Measurements from ENCODE around the gene DRD3. TPM values are rescaled to one million over a fixed set of nuclear protein-coding genes. Genes with fewer than 3 reads are reported as not detected.

DRD3 gene
- total and polyA plus RNA-seq, 8 donors = not detected

DNA sequence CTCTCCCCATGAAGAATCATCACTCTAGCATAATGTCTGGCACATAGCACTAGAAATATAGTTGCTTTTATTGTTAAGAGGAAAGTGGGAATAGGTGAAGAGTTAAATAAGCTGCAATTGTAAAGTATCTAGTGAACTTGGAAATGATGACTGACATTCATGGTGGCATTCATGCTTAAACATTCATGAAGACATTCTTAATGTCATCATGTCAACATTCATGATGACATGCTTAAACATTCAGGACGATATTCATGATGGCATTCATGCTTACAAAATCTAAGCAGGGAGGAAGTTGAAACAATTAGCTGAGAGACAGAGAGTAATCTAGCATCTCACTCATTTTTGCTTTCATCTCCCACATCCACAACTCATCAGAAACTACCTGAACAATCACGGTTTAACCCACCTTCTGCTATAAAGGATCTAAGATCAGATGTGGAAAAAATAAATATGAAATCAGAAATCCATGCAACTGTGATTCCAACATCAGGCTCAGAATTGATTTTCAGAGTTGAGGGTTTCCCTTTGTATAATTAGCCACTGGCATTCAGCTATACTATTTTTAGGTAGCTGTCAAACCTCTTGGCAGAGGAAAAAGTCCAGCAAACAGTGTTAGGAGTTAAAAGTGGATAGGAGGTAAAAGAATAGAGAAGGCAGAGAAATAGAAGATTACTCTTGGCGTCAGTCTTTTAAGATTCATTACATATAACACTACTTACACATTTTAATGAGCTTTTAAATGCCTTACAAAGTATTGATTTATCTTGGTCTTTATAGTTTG lies 3.5 kb downstream of the DRD3 start:
- H3K27me3 ChIP-seq = no peaks in the 10 kb centered on the region
- FAIRE-seq = no peak
- no peak for ATAC-seq
- no peak overlapping the region for H3K4me3 ChIP-seq
- intact Hi-C loops (cut with DNase I) = no loop called here
- no peak for DNase-seq
- no peak overlapping the region for H3K27ac ChIP-seq
- WGBS, 2 donors = 36 to 42% methylated on average over 3 of the region's 3 CpGs
- H3K4me1 ChIP-seq = no peaks in the 10 kb centered on the region
- no peaks in the 10 kb centered on the region for H3K9me3 ChIP-seq
- H3K36me3 ChIP-seq = no peaks in the 10 kb centered on the region
- TF ChIP-seq, protein P1, sequence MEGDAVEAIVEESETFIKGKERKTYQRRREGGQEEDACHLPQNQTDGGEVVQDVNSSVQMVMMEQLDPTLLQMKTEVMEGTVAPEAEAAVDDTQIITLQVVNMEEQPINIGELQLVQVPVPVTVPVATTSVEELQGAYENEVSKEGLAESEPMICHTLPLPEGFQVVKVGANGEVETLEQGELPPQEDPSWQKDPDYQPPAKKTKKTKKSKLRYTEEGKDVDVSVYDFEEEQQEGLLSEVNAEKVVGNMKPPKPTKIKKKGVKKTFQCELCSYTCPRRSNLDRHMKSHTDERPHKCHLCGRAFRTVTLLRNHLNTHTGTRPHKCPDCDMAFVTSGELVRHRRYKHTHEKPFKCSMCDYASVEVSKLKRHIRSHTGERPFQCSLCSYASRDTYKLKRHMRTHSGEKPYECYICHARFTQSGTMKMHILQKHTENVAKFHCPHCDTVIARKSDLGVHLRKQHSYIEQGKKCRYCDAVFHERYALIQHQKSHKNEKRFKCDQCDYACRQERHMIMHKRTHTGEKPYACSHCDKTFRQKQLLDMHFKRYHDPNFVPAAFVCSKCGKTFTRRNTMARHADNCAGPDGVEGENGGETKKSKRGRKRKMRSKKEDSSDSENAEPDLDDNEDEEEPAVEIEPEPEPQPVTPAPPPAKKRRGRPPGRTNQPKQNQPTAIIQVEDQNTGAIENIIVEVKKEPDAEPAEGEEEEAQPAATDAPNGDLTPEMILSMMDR (IDR thresholded peaks at IDR 0.05) = no peak

DNA sequence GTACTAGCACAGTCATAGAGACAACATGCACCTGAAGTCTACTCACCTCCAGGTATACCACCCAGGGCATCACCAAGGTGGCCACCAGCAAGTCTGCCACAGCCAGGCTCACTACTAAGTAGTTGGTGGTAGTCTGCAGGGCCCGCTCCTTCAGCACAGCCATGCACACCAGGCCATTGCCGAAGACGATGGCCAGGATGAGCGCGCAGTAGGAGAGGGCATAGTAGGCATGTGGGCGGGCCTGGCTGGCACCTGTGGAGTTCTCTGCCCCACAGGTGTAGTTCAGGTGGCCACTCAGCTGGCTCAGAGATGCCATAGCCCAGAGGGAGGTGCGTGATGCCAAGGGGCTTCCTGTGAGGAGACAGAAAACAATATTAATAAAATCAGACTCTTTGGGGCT lies 7.2 kb downstream of the DRD3 start:
- 82 to 90% methylated on average over 7 of the region's 7 CpGs for WGBS, 2 donors
- no peaks in the 10 kb centered on the region for H3K36me3 ChIP-seq
- no peak overlapping the region for H3K4me3 ChIP-seq
- no peaks in the 10 kb centered on the region for H3K9me3 ChIP-seq
- no peaks in the 10 kb centered on the region for H3K4me1 ChIP-seq
- TF ChIP-seq, protein P1 (IDR thresholded peaks at IDR 0.05) = no peak
- DNase-seq (peak in 1 of 6 donors; percentile 31), FAIRE-seq (no peak), ATAC-seq (no peak)
- intact Hi-C loops (cut with DNase I) = no loop called here
- H3K27me3 ChIP-seq = no peaks in the 10 kb centered on the region
- no peak overlapping the region for H3K27ac ChIP-seq

DNA sequence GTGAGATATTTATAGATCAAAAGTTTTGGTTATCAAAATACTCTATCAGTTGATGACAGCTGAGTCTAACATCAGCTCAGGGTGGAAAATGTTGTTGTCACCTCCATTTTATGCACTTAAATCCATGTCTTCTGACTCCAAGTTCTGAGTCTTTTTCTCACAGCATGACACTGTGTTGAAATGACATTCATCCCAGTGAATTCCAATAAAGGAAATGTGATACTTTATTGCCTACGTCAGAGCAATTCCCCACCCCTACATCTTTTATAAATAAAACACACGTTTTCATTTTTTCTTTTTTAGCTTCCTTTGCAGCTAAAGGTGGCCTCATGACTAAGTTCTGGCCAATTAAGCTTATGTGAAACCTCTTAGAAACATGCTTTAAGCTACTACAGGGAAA lies 10.7 kb downstream of the DRD3 start:
- no peak for ATAC-seq
- DNase-seq = no peak
- 27 to 32% methylated on average over 2 of the region's 2 CpGs for WGBS, 2 donors
- H3K4me3 ChIP-seq = no peak overlapping the region
- H3K27me3 ChIP-seq = no peaks in the 10 kb centered on the region
- no peaks in the 10 kb centered on the region for H3K4me1 ChIP-seq
- no peaks in the 10 kb centered on the region for H3K9me3 ChIP-seq
- no peaks in the 10 kb centered on the region for H3K36me3 ChIP-seq
- no peak overlapping the region for H3K27ac ChIP-seq
- intact Hi-C loops (cut with DNase I) = no loop called here
- no peak for FAIRE-seq
- TF ChIP-seq, protein P1 (IDR thresholded peaks at IDR 0.05) = no peak

DNA sequence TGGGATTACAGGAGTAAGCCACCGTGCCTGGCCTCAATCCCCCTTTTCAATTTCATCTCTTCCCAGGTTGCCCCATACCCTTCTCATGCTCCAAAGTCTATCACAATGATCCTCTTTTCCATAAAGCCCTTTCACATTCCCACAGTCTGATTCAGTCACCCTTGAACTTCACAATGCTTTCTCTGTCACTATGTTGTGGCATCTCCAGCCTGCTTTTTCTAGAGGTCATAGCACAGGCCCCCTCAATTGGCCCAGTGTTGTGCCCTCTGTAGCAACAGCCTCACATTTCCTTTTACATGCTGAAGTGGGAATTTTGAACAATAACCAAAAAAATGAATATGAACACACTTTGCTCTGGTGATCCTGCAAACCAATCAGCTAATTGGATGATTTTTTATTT lies 21.5 kb downstream of the DRD3 start:
- no peak for ATAC-seq
- Histone ChIP-seq H3K27ac (no peak overlapping the region), H3K4me1 (no peaks in the 10 kb centered on the region), H3K27me3 (no peaks in the 10 kb centered on the region), H3K4me3 (no peak overlapping the region), H3K9me3 (no peaks in the 10 kb centered on the region), H3K36me3 (no peaks in the 10 kb centered on the region)
- FAIRE-seq = no peak
- TF ChIP-seq, protein P1 (IDR thresholded peaks at IDR 0.05) = no peak
- 93 to 100% methylated on average over 1 of the region's 1 CpG for WGBS, 2 donors
- no peak for DNase-seq
- intact Hi-C loops (cut with DNase I) = no loop called here

DNA sequence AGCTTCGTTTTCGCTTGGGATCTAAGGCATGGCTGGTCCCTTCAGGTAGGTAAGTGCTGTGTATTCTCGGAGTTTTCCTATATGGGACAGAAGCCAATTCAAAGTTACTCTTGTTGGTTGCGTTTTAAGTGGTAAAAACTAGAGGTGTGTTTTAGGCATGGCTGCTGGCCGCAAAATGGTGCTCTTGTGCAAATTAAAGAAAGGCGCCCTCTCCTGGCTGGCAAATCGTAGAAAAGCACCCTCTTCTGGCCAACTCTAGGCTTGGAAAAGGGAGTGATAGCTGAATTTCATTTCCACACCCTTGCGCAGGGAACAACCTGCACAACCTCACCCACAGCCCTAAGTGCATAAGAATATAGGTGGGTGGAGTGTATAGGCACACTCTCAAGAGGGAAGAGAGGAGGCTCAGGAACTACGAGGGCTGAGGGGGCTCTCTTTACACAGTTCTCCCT lies 23.5 kb downstream of the DRD3 start:
- no peak for ATAC-seq
- H3K4me3 ChIP-seq = no peak overlapping the region
- H3K9me3 ChIP-seq = no peaks in the 10 kb centered on the region
- no peaks in the 10 kb centered on the region for H3K4me1 ChIP-seq
- H3K27ac ChIP-seq = no peak overlapping the region
- intact Hi-C loops (cut with DNase I) = no loop called here
- H3K27me3 ChIP-seq = no peaks in the 10 kb centered on the region
- TF ChIP-seq, protein P1 (IDR thresholded peaks at IDR 0.05) = no peak
- DNase-seq = no peak
- no peaks in the 10 kb centered on the region for H3K36me3 ChIP-seq
- no peak for FAIRE-seq
- WGBS, 2 donors = 62 to 70% methylated on average over 9 of the region's 9 CpGs
